Measurements from ENCODE around the gene HOXD1. TPM values are rescaled to one million over a fixed set of nuclear protein-coding genes. Genes with fewer than 3 reads are reported as not detected.

HOXD1 gene
- total and polyA plus RNA-seq, 2 donors (not counting 1 experiment from before 2014, with no cell fraction given), result not detected

DNA sequence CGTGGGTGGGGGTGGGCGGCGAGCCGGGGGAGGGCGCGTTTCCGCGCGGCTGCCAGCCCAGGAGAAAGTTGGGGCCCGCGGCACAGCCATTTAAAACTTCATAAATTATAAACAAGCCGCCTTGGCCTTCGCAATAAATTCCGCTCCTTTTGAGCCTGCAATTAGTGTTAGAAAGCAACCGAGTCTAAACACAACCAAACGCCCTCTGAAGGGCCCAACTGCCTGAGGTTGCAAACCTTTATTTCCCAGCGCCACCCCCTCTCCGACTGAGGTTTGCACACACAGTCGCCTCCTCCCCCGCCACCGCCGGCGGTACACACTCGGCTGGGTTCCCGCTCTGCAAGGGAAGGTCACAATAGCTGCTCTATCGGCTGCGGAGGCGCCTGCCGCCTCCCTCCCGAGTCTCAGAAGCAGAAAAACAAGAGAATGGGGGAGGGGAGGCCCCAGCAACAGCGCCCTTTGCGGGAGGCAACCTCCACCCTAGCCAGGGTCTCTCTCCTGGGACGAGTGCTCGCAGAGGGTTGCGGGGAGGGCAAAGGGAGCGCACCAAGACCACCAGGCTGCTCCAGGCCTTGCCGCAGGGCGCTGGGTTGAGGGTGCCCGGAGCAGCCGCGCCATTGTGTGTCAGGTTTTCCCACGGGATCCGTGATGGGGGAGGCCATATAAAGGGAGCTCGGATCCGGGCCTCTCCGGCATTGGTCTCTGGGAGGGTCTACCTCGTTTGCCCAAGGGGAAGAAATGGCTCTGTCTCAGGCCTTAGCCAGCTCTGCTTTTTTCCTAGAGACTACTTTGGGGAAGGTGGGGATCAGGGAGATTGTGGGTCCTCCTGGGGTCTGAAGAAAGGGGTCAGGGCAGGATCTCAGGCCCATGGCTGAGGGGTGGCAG, 13.4 kb upstream of the HOXD1 start:
- H3K4me2 ChIP-seq (ENCODE audit: extremely low read depth, insufficient read depth, low read length), result no peak overlapping the region
- peaks cover 62% of the 10 kb centered on the region for H3K27me3 ChIP-seq (ENCODE audit: control insufficient read depth, insufficient read depth, low read length)
- no peaks in the 10 kb centered on the region for H3K79me2 ChIP-seq (ENCODE audit: control insufficient read depth, insufficient read depth, low read length)
- H3K27ac ChIP-seq (ENCODE audit: insufficient read depth, low read length), result no peak overlapping the region
- H4K20me1 ChIP-seq (ENCODE audit: control insufficient read depth, extremely low read depth, insufficient read depth, low read length), result no peaks in the 10 kb centered on the region
- no peak overlapping the region for H2AFZ ChIP-seq (ENCODE audit: low read length)
- H3K9ac ChIP-seq (ENCODE audit: insufficient read depth, low read length), result no peak overlapping the region
- no peak overlapping the region for H3K4me3 ChIP-seq (replicated peaks in 1 of 4; ENCODE audit: control extremely low read depth in 1 of 4, insufficient read depth in 1 of 4, low read depth in 3 of 4, low read length in 4 of 4)
- no peaks in the 10 kb centered on the region for H3K4me1 ChIP-seq (ENCODE audit: control insufficient read depth, extremely low read depth, insufficient read depth, low read length)
- H3K36me3 ChIP-seq (ENCODE audit: control insufficient read depth, insufficient read depth, low read length), result no peaks in the 10 kb centered on the region
- peak in 1 of 2 donors; percentile 65 for DNase-seq (ENCODE audit: low read depth in 2 of 2)
- no peaks in the 10 kb centered on the region for H3K9me3 ChIP-seq (ENCODE audit: control insufficient read depth, insufficient read depth, low read depth, low read length)
- TF ChIP-seq, protein P1, sequence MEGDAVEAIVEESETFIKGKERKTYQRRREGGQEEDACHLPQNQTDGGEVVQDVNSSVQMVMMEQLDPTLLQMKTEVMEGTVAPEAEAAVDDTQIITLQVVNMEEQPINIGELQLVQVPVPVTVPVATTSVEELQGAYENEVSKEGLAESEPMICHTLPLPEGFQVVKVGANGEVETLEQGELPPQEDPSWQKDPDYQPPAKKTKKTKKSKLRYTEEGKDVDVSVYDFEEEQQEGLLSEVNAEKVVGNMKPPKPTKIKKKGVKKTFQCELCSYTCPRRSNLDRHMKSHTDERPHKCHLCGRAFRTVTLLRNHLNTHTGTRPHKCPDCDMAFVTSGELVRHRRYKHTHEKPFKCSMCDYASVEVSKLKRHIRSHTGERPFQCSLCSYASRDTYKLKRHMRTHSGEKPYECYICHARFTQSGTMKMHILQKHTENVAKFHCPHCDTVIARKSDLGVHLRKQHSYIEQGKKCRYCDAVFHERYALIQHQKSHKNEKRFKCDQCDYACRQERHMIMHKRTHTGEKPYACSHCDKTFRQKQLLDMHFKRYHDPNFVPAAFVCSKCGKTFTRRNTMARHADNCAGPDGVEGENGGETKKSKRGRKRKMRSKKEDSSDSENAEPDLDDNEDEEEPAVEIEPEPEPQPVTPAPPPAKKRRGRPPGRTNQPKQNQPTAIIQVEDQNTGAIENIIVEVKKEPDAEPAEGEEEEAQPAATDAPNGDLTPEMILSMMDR (conservative IDR thresholded peaks at IDR 0.05 in 1 of 2, IDR thresholded peaks at IDR 0.05 in 1 of 2; ENCODE audit: low read depth in 1 of 2, low read length in 2 of 2), result no peak

DNA sequence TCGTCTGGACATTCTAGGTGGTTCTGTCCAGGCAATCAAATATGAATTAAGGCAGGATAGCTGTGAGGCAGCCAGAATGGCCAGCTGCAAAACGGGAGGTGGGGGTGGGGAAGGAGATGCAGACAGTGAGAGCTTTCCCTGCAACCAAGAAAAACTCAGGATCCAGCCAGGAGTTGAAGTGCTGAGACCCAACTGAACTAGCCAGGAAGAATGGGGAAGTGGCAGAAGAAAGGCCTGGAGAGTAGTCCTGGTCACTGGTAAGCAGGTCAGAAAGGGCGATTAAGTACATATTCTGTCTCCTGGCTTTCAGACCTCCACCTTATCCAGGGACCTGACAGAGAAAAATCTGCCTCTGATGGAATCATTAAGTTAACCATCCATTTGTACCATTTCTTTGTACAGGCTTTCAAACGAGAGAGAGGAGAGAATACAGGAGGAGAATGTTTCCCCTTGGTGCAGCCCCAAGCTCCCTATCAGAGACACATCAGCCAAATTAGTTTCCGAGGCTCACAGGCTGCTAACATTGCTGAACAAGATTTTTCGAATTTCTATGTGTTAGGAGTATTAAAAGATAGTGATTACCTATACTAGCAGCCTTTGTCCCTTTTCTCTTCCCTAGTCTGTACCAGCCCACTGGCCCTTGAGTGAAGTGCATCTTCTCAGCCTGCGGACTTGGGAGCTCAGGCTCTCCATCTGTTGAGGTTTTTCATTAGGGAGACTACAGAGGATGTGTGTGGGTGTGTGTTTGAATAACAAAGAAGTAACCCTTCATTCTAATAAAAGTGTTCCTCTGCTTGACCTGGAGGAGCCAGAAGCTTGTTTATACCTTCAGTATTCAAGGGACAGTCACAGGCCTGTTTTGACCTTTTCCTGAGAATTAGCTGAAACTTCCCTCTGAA, 12.5 kb upstream of the HOXD1 start:
- Histone ChIP-seq H3K4me1 (ENCODE audit: control insufficient read depth, extremely low read depth, insufficient read depth, low read length) (no peaks in the 10 kb centered on the region), H2AFZ (ENCODE audit: low read length) (no peak overlapping the region), H3K9me3 (ENCODE audit: control insufficient read depth, insufficient read depth, low read depth, low read length) (no peaks in the 10 kb centered on the region), H3K36me3 (ENCODE audit: control insufficient read depth, insufficient read depth, low read length) (no peaks in the 10 kb centered on the region), H3K4me2 (ENCODE audit: extremely low read depth, insufficient read depth, low read length) (no peak overlapping the region), H4K20me1 (ENCODE audit: control insufficient read depth, extremely low read depth, insufficient read depth, low read length) (no peaks in the 10 kb centered on the region), H3K4me3 (replicated peaks in 1 of 4; ENCODE audit: control extremely low read depth in 1 of 4, insufficient read depth in 1 of 4, low read depth in 3 of 4, low read length in 4 of 4) (no peak overlapping the region), H3K9ac (ENCODE audit: insufficient read depth, low read length) (no peak overlapping the region), H3K79me2 (ENCODE audit: control insufficient read depth, insufficient read depth, low read length) (no peaks in the 10 kb centered on the region), H3K27me3 (ENCODE audit: control insufficient read depth, insufficient read depth, low read length) (peaks cover 61% of the 10 kb centered on the region), H3K27ac (ENCODE audit: insufficient read depth, low read length) (no peak overlapping the region)
- TF ChIP-seq, protein P1 (conservative IDR thresholded peaks at IDR 0.05 in 1 of 2, IDR thresholded peaks at IDR 0.05 in 1 of 2; ENCODE audit: low read depth in 1 of 2, low read length in 2 of 2), result no peak
- TF ChIP-seq EZH2 (IDR thresholded peaks at IDR 0.05; ENCODE audit: low read length, missing control alignments), result peak; percentile 41
- DNase-seq (ENCODE audit: low read depth in 2 of 2), result peak in 1 of 2 donors; percentile 70

DNA sequence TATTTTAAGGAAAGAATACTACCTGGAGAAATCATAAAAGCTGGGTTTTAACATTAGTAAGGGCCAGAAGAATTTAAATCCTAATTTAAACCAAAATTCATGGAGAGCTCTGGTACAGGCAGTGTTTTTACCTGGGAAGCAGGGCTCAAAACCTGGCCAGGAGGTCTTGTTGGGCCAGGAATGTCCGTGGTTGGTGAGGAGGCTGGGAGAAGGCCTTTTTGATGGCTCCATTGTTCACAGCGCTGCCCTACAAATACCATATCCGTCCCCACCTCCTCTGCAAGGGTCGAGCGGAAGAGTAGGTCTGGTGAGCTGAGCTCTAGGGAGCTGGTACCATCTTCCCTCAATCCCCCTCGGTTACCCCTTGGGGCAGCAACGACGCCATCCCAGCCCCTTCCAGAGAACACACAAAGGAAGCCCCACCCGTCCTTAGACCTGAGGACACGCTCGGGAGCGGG, 10.9 kb upstream of the HOXD1 start:
- no peaks in the 10 kb centered on the region for H3K79me2 ChIP-seq (ENCODE audit: control insufficient read depth, insufficient read depth, low read length)
- no peaks in the 10 kb centered on the region for H3K36me3 ChIP-seq (ENCODE audit: control insufficient read depth, insufficient read depth, low read length)
- H2AFZ ChIP-seq (ENCODE audit: low read length), result no peak overlapping the region
- no peaks in the 10 kb centered on the region for H3K9me3 ChIP-seq (ENCODE audit: control insufficient read depth, insufficient read depth, low read depth, low read length)
- H3K4me1 ChIP-seq (ENCODE audit: control insufficient read depth, extremely low read depth, insufficient read depth, low read length), result no peaks in the 10 kb centered on the region
- no peak overlapping the region for H3K27ac ChIP-seq (ENCODE audit: insufficient read depth, low read length)
- H4K20me1 ChIP-seq (ENCODE audit: control insufficient read depth, extremely low read depth, insufficient read depth, low read length), result no peaks in the 10 kb centered on the region
- no peak overlapping the region for H3K9ac ChIP-seq (ENCODE audit: insufficient read depth, low read length)
- peaks cover 49% of the 10 kb centered on the region for H3K27me3 ChIP-seq (ENCODE audit: control insufficient read depth, insufficient read depth, low read length)
- H3K4me3 ChIP-seq (replicated peaks in 1 of 4; ENCODE audit: control extremely low read depth in 1 of 4, insufficient read depth in 1 of 4, low read depth in 3 of 4, low read length in 4 of 4), result no peak overlapping the region
- TF ChIP-seq EZH2 (IDR thresholded peaks at IDR 0.05; ENCODE audit: low read length, missing control alignments), result peak; percentile 10
- TF ChIP-seq, protein P1 (conservative IDR thresholded peaks at IDR 0.05 in 1 of 2, IDR thresholded peaks at IDR 0.05 in 1 of 2; ENCODE audit: low read depth in 1 of 2, low read length in 2 of 2), result no peak
- no peak for DNase-seq (ENCODE audit: low read depth in 2 of 2)
- no peak overlapping the region for H3K4me2 ChIP-seq (ENCODE audit: extremely low read depth, insufficient read depth, low read length)

Data from fibroblast of lung (primary cell).